Measurements from ENCODE around the gene MMP28.

DNA sequence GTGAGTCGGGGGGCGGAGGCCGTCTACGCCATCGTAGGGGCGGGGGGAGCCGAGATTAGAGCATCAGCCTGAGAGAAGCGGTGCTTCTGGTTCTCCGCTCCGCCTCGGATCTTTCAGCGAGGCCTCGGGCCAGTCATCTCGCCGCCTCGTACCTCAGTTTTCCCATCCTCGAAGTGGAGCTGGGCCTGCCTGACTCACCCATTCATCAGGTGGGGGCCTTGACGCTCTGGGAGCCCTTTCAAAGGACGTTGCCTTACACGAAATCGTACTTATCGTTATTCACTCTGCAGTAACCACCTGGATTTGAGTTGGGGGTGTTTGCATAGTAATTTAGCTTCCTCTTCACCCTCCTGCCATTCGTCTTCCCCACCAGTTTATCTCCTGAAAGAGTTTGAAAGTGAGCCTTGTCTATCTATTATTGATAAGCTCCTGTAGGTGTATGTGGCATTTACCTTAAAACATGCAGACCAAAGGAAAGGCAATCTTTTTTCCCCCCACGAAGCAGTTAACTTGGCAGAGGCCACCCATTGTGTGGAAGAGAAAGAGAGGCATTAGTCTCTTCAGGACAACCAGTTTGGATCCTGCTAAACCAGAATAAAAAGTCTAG is 14.5 kb upstream of the MMP28 start:
- no peak for TF ChIP-seq CTCF (IDR thresholded peaks at IDR 0.05 in 8 of 11, conservative IDR thresholded peaks at IDR 0.05 in 3 of 11)
- no peak for TF ChIP-seq POLR2A (IDR thresholded peaks at IDR 0.05)
- no peak for TF ChIP-seq POLR2AphosphoS5 (IDR thresholded peaks at IDR 0.05)
